GM13976 (cell line): ENCODE results near the gene RNF187.

Source experiments
- DNase-seq: peaks from one replicate; pipeline ENCODE4 v3.0.0; 2012; ENCODE audit warnings: low spot score
- in situ Hi-C: fragments of 300-500 bp; cut with MboI; formaldehyde crosslinking; loops from one replicate; pipeline ENCODE4 v1.12.0; 2022; ENCODE audit warnings: low sequenced_read_pairs, mixed read lengths, inconsistent platforms; ENCODE audit not compliant: unreplicated experiment
- TF ChIP-seq, protein P1 (sequence below): IDR thresholded peaks from 2 replicates; pipeline ENCODE4 v1.5.1; 2012; ENCODE audit warnings: borderline replicate concordance, mild to moderate bottlenecking; ENCODE audit not compliant: insufficient read depth; ENCODE audit errors: extremely low read depth, missing control alignments, control extremely low read depth

Gene RNF187

DNA sequence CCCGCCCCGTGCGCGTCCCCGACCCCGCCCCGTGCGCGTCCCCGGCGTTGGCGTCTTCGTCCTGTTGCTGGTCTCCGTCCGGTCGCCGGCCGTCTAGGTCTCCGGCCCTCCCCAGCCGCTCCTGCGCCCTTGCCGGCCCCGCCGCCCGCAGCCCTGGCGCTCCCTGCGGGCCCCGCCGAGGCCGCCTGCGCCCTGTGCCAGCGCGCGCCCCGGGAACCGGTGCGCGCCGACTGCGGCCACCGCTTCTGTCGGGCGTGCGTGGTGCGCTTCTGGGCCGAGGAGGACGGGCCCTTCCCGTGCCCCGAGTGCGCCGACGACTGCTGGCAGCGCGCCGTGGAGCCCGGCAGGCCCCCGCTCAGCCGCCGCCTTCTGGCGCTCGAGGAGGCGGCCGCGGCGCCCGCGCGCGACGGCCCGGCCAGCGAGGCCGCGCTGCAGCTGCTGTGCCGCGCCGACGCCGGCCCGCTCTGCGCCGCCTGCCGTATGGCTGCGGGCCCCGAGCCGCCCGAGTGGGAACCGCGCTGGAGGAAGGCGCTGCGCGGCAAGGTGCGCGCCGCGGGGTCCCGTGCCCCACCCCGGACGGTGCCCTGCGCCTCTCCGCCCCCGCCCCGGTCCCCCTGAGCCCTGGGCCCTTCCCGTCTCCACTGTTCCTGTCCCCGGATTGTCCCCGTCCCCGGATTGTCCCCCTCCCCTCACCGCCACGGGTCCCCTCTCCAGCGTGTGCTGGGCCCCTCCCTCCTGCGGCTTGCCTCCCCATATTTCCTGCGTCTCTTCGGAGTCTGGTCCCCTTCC, at the start of gene RNF187:
RNF187 (plus strand) TSS at position 47 of the 789 bp plus-strand sequence.
- in situ Hi-C loops, result no loop called here
- peak; percentile 93 for DNase-seq
- TF ChIP-seq, protein P1, sequence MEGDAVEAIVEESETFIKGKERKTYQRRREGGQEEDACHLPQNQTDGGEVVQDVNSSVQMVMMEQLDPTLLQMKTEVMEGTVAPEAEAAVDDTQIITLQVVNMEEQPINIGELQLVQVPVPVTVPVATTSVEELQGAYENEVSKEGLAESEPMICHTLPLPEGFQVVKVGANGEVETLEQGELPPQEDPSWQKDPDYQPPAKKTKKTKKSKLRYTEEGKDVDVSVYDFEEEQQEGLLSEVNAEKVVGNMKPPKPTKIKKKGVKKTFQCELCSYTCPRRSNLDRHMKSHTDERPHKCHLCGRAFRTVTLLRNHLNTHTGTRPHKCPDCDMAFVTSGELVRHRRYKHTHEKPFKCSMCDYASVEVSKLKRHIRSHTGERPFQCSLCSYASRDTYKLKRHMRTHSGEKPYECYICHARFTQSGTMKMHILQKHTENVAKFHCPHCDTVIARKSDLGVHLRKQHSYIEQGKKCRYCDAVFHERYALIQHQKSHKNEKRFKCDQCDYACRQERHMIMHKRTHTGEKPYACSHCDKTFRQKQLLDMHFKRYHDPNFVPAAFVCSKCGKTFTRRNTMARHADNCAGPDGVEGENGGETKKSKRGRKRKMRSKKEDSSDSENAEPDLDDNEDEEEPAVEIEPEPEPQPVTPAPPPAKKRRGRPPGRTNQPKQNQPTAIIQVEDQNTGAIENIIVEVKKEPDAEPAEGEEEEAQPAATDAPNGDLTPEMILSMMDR, result no peak

GRCh38 chr1:228437424-228437962, 49.7 kb upstream of the RNF187 start:
- no peak for DNase-seq
- TF ChIP-seq, protein P1, result no peak
- in situ Hi-C loops, result no loop called here

- TF ChIP-seq, protein P1, result no peak
- DNase-seq, result no peak
- in situ Hi-C loops, result no loop called here
These were observed 48.9 kb upstream of the RNF187 start for GRCh38 chr1:228438266-228438665.

DNA sequence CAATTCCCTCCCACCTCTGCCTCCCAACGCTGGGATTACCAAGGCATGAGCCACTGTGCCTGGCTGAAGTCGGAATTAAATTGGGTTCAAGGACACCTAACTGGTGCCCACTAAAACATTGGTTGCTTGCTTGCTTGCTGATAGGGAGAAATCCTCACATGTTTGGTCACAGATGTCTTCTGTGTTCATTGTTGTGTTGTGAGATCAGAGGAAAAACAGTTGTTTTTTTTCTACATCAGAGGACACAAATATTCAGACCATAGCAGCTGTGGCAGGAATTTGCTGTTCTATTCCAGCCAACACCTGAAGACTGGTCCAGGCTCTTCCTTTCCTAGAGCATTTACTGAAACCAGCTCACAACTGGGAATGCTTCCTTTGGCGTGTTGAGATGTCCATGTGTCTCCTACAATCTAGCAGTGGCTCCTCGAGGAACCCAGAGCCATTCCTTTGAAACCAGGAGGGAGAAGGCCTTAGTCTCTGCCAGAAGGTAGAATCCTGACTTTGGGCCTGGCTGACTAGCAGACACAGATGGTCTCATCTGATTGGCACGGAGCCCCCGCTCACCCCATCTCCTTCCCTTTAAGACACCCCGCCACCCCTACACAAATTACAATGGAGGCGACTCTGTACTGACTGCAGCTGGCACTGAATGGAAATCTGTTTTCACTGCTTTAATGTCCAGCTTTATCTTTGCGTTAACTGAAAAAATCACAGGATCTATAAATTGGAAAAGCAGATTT, 46.3 kb upstream of the RNF187 start:
- in situ Hi-C loops, result no loop called here
- TF ChIP-seq, protein P1, result no peak
- no peak for DNase-seq

DNA sequence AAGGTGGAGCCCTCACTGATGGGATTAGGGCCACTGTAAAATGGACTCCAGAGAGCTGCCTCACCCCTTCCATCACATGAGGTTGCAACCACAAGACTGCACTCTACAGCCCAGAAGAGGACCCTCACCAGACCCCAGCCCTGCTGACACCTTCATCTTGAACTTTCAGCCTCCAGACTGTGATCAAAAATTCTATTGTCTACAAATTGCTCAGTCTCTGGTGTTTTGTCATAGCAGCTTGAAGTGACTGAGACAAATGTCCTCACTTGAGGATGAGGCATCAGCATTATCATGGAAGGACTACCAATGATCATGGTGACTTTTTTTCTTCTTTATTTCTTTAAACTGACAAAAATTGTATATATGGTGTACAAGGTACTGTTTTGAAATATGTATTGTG, 43.8 kb upstream of the RNF187 start:
- DNase-seq, result no peak
- in situ Hi-C loops, result no loop called here
- TF ChIP-seq, protein P1, result no peak

- in situ Hi-C loops, result no loop called here
- no peak for DNase-seq
- TF ChIP-seq, protein P1, result no peak
These were observed 41.7 kb upstream of the RNF187 start for GRCh38 chr1:228445490-228445842.
